Panc1 (cell line): ENCODE measurements around the gene KLHDC10.

Source experiments
- CTCF ChIP-seq: fragments of 450-650 bp; IDR thresholded peaks from 2 replicates; pipeline ENCODE4 v1.5.1; 2017; ENCODE audit warnings: mild to moderate bottlenecking
- POLR2AphosphoS5 ChIP-seq: IDR thresholded peaks from 2 replicates; pipeline ENCODE4 v1.6.1; 2012; ENCODE audit warnings: mild to moderate bottlenecking, low read depth, low read length, moderate library complexity
- SIN3A ChIP-seq: IDR thresholded peaks from 2 replicates; pipeline ENCODE4 v1.6.1; 2012; ENCODE audit warnings: low read depth, mild to moderate bottlenecking, low read length, moderate library complexity, borderline replicate concordance; ENCODE audit not compliant: insufficient read depth

DNA sequence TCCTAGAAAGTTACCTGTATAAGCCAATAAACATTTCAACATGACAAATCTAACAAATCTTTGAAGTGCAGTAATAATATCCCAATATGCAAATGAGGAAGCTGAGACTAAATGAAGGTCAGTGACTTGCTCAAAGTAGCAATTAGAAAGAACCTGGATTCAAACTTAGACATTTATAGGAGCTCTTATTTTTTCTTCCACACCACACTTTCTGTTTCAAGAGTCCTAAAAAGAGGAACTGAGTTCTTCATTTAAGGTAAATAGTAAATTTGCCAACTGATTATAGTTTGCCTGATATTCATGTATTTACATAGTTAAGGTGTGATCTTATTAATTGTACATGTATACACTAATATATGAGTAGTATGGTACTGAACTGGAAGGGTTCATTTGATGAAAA, 44.0 kb downstream of the KLHDC10 start:
- TF ChIP-seq CTCF (no peak), POLR2AphosphoS5 (no peak), SIN3A (no peak)
